H1 (cell line): Measurements from ENCODE around the gene GABPA. TPM values are rescaled to one million over a fixed set of nuclear protein-coding genes. Genes with fewer than 3 reads are reported as not detected.

Experiments used
- JUN ChIP-seq: IDR thresholded peaks from 2 replicates; pipeline ENCODE4 v1.6.1; 2011; ENCODE audit warnings: low read depth, mild to moderate bottlenecking, improper control_type of control experiment, low read length
- KDM1A ChIP-seq: fragments of 200-600, 300-600 bp; sonication (generic); IDR thresholded peaks from 2 replicates; pipeline ENCODE4 v1.7.1; 2016; ENCODE audit warnings: mild to moderate bottlenecking, low read length, borderline replicate concordance
- PHF8 ChIP-seq: fragments of 200-600 bp; sonication (generic); conservative IDR thresholded peaks from 2 replicates; pipeline ENCODE4 v1.7.1; 2012; ENCODE audit warnings: low read depth, mild to moderate bottlenecking, inconsistent platforms, low read length, moderate library complexity
- SIRT6 ChIP-seq: IDR thresholded peaks from one replicate; pipeline ENCODE4 v1.7.1; 2012; ENCODE audit warnings: low read length, inconsistent platforms
- TAF1 ChIP-seq: IDR thresholded peaks from 2 replicates; pipeline ENCODE4 v1.6.1; 2011; ENCODE audit warnings: mild to moderate bottlenecking, low read depth, low read length
- USF2 ChIP-seq: IDR thresholded peaks from 2 replicates; pipeline ENCODE4 v1.6.1; 2011; ENCODE audit warnings: low read length, improper control_type of control experiment
- polyA plus RNA-seq, 7 experiments: library from polyadenylated mRNA; depleted of rRNA in 3 of 7; stranded (reverse) in 5 of 7; unstranded in 2 of 7; fragments of >200 nt in 5 of 7; fragments of 200-250 nt in 2 of 7; gene quantifications; 1 replicate in 5 of 7; 2 replicates in 1 of 7; 4 replicates in 1 of 7; pipeline versions ENCODE4 v1.2.1 to v1.2.3, GENCODE V29; 2011 to 2013; ENCODE audit warnings: missing spikeins in 2 of 7, mixed read lengths in 2 of 7
- total RNA-seq: library from RNA; stranded (reverse); fragmentation: NEBNext Ultra II Directional; extraction: Animal tissue kit (Norgen Biotek cat#: 25700); gene quantifications from 2 replicates; pipeline ENCODE4 v1.2.1, GENCODE V29; 2021

GABPA gene
- total and polyA plus RNA-seq, 2 of the 8 experiments (the other 6 are each of a cell fraction or from before 2014, with no cell fraction given), result 5.2 to 22.2 TPM

GRCh38 chr21:25750085-25750484 lies 15.3 kb downstream of the GABPA start (continued):
- TF ChIP-seq PHF8, result no peak
- TF ChIP-seq KDM1A, result no peak
- no peak for TF ChIP-seq USF2
- no peak for TF ChIP-seq TAF1
- no peak for TF ChIP-seq SIRT6
- no peak for TF ChIP-seq JUN
